GM19193 (cell line): ENCODE data around the gene PPP1R15A.
A peak's percentile ranks its signal among the peaks of the same experiment; 100 is the strongest.

ENCODE experiments used
- POLR2A ChIP-seq: IDR thresholded peaks from 4 replicates; pipeline ENCODE4 v1.6.1; 2011; ENCODE audit not compliant: insufficient read depth, insufficient read length; ENCODE audit errors: extremely low read depth

Gene PPP1R15A

GRCh38 chr19:48873476-48874302 lies 1.5 kb downstream of the PPP1R15A start:
- no peak for TF ChIP-seq POLR2A

- TF ChIP-seq POLR2A = peak; percentile 23
Observed at GRCh38 chr19:48874303-48875135, 2.3 kb downstream of the PPP1R15A start.

GRCh38 chr19:48877855-48878195 lies 5.6 kb downstream of the PPP1R15A start:
- peak; percentile 6 for TF ChIP-seq POLR2A

GRCh38 chr19:48878196-48879024 lies 6.2 kb downstream of the PPP1R15A start:
- peak; percentile 44 for TF ChIP-seq POLR2A

GRCh38 chr19:48879025-48879637 lies 6.9 kb downstream of the PPP1R15A start:
- no peak for TF ChIP-seq POLR2A

- TF ChIP-seq POLR2A = no peak
Observed at GRCh38 chr19:48881741-48882657, 9.8 kb downstream of the PPP1R15A start.

- TF ChIP-seq POLR2A = no peak
Observed at GRCh38 chr19:48883726-48884125, 11.5 kb downstream of the PPP1R15A start.

GRCh38 chr19:48887861-48888612 lies 15.8 kb downstream of the PPP1R15A start:
- TF ChIP-seq POLR2A = no peak

- no peak for TF ChIP-seq POLR2A
Observed at GRCh38 chr19:48890551-48890950, 18.3 kb downstream of the PPP1R15A start.

- no peak for TF ChIP-seq POLR2A
Observed at GRCh38 chr19:48895226-48895625, 23.0 kb downstream of the PPP1R15A start.

- TF ChIP-seq POLR2A = no peak
Observed at GRCh38 chr19:48896191-48896720, 24.0 kb downstream of the PPP1R15A start.

GRCh38 chr19:48897181-48897580 lies 25.0 kb downstream of the PPP1R15A start:
- TF ChIP-seq POLR2A = no peak
